Fibroblast of upper back skin (primary cell): ENCODE data around the gene CITED1.
A peak's percentile ranks its signal among the peaks of the same experiment; 100 is the strongest.
"Not testable (repeated sequence)": the region's sequence is repeated elsewhere in the genome, so short reads cannot be mapped to it uniquely, and the experiment has no call there.

Experiments used
- DNase-seq: peaks from one replicate; pipeline ENCODE4 v3.0.0-alpha.2; 2013

The CITED1 gene

GRCh38 chrX:72305286-72306084 is at the start of gene CITED1:
Gene CITED1, minus strand, starts transcription at chrX:72305914. Its CDS starts 3,045 bp downstream, at chrX:72302869.
- DNase-seq: no peak

- no peak for DNase-seq
Measured at GRCh38 chrX:72352786-72353185, 47.1 kb upstream of the CITED1 start.

GRCh38 chrX:72351606-72352334 is 46.1 kb upstream of the CITED1 start:
- DNase-seq: peak; percentile 80

GRCh38 chrX:72349190-72349589 is 43.5 kb upstream of the CITED1 start:
- no peak for DNase-seq

- DNase-seq: no peak
Measured at GRCh38 chrX:72348247-72348979, 42.7 kb upstream of the CITED1 start.

- DNase-seq: no peak
Measured at GRCh38 chrX:72347366-72347765, 41.7 kb upstream of the CITED1 start.

- no peak for DNase-seq
Measured at GRCh38 chrX:72346302-72346949, 40.7 kb upstream of the CITED1 start.

GRCh38 chrX:72340626-72341025 is 34.9 kb upstream of the CITED1 start:
- DNase-seq: no peak

GRCh38 chrX:72340041-72340440 is 34.3 kb upstream of the CITED1 start:
- no peak for DNase-seq

- DNase-seq: no peak
Measured at GRCh38 chrX:72330131-72330530, 24.4 kb upstream of the CITED1 start.

- no peak for DNase-seq
Measured at GRCh38 chrX:72326605-72327300, 21.0 kb upstream of the CITED1 start.

GRCh38 chrX:72319651-72320050 is 13.9 kb upstream of the CITED1 start:
- not testable (repeated sequence) for DNase-seq

- no peak for DNase-seq
Measured at GRCh38 chrX:72317139-72317538, 11.4 kb upstream of the CITED1 start.

- DNase-seq: no peak
Measured at GRCh38 chrX:72316408-72317110, 10.8 kb upstream of the CITED1 start.

- no peak for DNase-seq
Measured at GRCh38 chrX:72314881-72315280, 9.2 kb upstream of the CITED1 start.

GRCh38 chrX:72313707-72314641 is 8.3 kb upstream of the CITED1 start:
- DNase-seq: no peak

- no peak for DNase-seq
Measured at GRCh38 chrX:72312311-72312940, 6.7 kb upstream of the CITED1 start.

GRCh38 chrX:72309297-72310071 is 3.8 kb upstream of the CITED1 start:
- DNase-seq: no peak
